HG03135 (cell line): ENCODE measurements around the gene ZNF550.

Source experiments
- ATAC-seq: cut with Tn5 transposase; IDR thresholded peaks from one replicate; pipeline ENCODE4 v1.9.1; 2021; ENCODE audit warnings: mild to moderate bottlenecking, moderate library complexity; ENCODE audit not compliant: unreplicated experiment

ZNF550 gene

DNA sequence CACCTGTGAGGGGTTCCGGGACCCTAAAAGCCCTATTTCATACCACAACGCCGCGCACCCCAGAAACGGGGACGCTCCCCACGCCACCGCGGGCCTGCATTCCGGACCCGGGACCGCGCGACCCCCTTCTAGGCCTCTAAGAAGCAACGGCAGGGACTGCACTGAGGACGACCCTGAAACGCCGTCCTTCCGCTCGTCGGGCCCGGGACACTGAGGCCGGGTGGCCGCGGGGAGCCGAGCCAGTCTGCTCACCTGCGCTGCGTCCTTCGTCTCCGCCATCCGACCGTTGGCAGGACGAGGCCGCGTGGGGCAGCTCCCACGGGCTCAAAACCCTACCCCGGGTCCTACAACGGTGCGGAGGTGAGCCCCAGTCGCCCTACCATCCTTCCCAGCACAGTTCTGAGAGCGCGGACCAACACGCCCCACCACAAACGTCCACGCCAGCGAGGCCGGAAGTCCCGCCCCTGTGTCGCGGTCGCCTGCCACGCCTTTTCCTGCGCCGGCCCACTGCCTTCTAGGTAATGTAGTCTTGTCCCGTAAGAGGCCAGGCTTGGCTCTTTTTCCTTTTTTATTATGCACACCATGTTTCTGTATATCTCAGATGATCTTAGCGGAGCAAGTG is at the start of gene ZNF550:
Gene ZNF550, minus strand, starts transcription at position 460 of the 622 bp plus-strand sequence. Its CDS starts 181 bp downstream, at position 279.
- peak; percentile 93 for ATAC-seq

DNA sequence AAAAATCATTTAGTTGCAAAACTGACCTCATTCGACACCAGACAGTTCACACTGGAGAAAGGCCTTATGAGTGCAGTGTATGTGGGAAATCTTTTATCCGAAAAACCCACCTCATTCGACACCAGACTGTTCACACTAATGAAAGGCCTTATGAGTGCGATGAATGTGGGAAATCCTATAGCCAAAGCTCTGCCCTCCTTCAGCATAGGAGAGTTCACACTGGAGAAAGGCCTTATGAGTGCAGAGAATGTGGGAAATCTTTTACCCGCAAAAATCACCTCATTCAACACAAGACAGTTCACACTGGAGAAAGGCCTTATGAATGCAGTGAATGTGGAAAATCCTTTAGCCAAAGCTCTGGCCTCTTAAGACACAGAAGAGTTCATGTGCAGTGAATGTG is 47.3 kb upstream of the ZNF550 start:
- ATAC-seq = no peak

DNA sequence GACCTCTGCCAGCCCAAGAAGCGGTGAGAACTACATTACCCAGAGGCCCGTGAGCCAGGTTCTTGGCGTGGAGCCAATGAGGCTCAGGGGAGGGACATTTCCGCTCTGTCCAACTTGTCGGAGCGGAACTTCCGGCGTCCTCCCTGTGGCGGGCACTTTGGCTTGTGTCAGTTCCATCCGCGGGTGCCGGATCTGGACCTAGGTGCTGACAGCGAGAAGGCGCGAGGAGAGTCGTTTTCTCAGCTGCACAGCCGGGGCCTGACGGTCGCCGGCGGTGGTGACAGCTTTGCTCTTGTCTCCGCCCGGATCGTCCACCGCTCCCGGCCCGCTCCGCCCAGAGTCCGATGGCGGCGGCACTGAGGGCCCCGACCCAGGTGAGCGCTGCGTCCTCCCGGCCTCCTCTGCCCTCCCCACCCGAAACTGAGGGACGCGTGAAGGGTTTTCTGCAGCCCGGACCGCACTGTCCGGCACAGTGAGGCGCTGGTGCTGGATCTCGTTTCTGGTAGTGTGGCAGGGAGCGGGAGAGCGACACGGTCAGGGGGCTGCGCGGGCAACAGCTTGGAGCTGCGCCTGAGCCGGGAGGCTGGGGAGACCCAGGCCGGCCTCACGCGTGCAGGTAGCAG is 40.2 kb upstream of the ZNF550 start, which contains the start of gene ZNF530:
Gene ZNF530, plus strand, starts transcription at position 125 of the 623 bp plus-strand sequence. CDS start 4,461 bp downstream, outside the sequence.
- peak; percentile 91 for ATAC-seq

DNA sequence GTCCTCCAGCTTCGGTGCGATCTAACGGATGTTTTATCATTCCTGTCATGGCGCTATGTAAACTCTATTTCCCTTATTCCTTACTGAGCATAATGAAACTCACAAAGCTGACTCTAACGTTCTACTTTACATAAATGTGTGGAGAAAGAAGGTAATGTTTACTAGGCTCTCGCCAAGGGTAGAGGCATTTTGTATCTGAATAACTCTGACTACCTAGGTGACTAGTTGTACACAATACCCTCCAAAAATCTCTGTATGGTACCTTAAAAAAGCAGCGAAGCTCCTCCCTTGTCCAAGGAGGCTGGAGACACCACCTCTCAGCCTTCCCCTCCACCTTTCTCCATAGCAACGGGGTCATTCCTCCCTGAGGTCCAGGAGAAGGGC is 39.7 kb upstream of the ZNF550 start:
- ATAC-seq = no peak

DNA sequence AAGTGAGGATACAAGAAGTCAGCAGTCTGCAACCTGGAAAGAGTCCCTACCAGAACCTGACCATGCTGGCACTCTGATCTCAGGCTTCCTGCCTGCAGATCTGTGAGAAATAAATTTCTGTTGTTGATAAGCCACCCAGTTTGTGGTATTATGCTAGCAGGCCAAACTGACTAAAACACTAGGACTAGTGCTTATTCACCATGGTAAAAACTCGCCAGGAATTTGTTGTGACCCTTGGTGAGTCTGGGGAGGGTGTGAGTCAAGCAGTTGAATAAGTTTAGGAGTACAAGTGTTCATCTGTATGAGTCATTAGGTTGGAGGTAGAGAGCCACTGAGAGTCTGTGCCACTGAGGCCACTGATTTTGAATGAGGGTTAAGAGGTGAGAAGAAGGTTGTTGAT is 27.9 kb upstream of the ZNF550 start:
- no peak for ATAC-seq

DNA sequence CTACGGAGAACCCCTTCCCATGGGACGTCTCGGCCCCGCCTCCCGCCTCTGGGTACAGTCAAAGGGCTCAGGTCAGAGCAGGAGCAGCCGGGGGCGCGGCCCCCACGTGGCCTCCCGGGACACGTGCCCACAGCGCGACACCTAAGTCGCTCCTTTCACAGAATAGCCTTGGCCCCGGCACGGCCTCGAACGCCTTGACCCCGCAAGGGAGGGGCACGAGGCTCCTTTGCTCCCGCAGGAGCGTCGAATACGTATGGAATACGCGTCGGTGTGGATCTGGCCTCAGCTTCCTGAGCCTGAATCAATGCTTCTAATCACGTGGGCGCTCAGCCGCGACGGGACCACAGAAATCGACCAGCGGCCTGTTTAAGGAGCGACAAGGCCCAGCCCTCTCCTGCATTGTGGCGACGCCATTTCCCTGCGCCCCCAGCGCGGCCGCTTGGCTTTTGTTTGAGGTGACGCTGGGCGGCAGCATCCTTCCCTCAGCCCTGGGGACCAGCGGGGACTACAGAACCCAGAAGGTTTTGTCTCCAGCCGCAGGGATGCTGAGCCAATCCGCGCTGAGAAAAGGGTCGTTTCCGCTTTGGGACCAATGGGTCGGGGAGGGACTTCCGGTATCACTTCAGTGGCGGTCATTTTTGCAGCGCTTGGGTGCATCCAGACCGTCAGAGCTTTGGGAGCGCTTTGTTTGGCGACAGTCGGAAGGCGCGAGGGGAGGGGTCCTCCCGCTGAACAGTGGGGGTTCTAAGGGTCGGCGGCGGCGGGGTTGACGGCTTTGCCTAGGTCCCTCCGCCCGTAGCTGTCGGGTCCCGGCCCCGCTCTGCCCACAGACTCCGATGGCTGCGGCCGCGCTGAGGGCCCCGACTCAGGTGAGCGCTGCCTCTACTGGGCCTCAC is 24.1 kb upstream of the ZNF550 start, which contains the start of gene ZIK1:
Gene ZIK1, plus strand, starts transcription at position 625 of the 896 bp plus-strand sequence. Its CDS starts 212 bp downstream, at position 837.
- ATAC-seq = peak; percentile 67

DNA sequence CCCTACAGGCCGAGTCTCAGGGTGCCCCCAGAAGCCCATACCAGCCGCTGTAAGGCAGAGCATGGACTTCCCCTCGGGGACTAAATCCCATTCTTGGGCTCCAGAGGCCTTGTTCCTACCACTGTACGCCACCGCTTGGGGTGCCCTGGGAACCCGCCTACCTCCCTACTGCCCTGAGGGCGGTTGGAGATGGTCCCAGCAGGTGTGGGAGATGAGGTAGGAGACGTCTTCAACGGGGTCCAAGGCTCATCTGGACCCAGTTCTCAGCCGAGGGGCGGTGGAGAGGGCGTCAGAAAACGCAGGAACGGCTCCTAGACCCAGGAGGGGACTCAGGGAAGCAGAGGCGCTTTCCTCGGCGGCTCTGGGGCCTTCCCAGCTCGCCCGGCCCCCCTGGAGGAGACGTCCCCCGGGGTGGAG is 23.4 kb upstream of the ZNF550 start:
- ATAC-seq = no peak

DNA sequence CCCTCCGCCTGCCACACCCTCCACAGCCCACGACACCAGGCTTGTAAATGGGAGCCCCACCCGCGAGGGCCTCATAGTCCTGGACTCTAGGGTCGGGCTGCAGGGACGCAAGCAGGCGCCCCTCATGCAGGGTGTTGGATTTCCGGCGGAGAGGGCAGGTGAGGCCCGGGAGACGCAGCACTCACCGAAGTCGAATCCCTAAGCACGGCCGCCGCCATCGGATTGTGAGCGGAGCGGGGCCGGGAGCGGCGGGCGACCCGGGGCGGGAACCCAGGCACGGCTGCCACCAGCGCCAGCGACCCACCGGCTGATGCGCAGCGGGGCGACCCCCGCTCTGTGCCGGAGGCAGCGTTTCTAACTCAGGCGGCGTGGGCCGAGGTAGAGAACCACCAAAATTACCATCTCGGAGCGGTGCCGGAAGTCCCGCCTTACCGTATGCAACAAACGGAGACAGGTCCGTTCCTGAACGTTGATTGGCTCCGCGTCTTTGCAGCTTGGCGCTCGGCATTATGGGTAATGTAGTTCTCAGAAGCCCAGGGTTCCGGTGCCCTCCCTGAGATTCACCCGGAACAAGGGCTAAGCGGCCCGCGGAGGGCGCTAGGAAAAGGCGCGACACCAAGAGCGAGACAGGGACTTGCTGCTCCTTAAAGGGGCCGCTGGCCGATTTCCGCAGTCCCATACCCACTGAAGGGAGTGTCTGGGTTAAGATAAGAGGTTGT is 19.0 kb upstream of the ZNF550 start, which contains the start of gene ZNF416:
Gene ZNF416, minus strand, starts transcription at position 425 of the 719 bp plus-strand sequence. Its CDS starts 207 bp downstream, at position 218.
- peak; percentile 93 for ATAC-seq

DNA sequence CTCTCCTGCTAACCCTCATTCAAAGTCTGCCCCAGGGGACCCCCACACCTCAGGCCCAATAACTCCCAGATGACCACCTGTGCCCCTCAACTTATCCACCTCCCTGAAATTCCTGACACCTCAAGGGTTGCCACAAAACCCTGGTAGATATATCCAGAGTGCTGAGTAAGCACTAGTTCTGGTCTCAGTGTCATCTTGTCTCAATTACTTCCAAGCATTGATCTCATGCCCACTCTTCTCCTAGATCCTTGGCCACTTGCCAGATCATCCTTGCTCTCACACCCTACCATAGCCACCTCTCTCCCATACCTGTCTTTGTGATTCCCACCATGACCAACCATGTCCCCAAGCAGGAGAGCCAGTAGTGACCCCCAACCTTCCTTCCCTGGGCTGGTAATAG is 17.0 kb upstream of the ZNF550 start:
- no peak for ATAC-seq

DNA sequence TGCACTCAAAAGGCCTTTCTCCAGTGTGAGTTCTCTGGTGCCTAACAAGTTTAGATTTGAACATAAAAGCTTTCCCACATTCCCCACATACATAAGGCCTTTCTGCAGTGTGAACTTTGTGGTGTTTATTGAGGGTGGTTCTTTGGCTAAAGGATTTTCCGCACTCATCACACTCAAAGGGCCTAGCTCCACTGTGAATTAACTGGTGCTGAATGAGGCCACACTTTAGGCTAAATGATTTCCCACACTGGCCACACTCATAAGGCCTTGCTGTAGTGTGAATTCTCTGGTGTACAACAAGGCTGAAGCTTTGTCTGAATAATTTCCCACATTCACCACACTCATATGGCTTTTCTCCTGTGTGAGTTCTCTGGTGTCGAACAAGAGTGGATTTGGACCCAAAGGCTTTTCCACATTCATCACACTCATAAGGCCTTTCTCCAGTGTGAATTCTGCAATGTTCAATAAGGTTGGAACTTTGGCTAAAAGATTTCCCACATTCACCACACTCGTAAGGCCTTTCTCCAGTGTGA is 12.8 kb upstream of the ZNF550 start:
- no peak for ATAC-seq

DNA sequence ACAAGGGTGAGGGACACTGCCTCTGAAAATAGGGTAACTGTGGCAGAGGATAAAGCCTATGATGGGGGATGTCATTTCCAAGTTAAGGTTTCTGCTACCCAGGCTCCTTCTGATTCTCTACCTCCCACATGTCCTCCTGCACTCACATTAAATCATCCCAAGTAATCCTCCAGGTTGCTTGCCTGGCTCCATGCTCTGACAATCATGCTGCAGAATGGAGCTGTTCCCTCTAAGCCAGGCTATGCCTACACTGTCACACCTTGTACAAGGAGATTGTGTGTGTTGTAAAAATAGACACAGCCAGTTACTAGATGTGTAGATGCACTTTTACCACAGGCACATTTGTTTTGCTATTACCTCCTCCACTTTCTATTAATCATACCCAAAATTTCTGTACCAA is 11.0 kb upstream of the ZNF550 start:
- no peak for ATAC-seq

DNA sequence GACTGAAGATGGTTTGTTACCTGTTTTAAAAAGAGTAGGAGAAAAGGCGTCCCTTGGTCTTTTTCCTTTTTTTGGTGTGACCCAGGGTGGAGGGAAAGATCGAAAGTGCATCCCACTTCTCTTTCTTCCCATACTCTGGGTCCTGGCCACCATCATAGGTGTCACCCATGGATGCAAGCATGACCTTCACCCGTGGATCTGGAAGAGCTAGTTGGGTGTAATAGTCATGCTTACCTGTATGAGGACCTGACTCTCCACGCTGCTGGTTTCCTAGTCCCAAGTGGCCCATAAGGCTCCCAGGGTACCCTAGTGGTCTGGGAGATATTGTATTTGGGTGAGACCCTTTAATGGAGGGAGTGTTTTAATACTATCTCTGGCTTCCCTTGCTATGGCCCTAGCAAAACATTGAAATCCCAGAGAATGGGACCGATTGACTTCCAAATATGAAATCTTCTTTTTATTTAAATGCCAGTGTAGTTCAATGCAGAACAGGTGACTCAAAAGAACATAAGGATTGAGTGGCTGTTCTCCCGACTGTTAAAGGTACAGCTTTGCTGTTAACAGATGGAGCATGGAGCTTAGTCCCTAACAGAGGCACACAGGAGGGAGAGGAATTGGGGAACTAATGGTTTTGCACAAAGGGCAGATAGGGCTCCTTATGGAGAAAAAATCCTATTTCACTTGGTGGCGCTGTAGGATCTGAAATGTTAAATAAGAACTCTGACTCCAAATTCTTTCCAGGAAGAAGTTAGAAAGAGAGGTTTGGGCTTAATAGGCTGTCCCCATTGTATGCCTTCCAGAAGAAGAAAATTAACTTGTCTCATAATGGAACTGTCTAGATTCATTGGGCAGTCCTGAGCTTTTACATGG is 7.0 kb upstream of the ZNF550 start:
- no peak for ATAC-seq

DNA sequence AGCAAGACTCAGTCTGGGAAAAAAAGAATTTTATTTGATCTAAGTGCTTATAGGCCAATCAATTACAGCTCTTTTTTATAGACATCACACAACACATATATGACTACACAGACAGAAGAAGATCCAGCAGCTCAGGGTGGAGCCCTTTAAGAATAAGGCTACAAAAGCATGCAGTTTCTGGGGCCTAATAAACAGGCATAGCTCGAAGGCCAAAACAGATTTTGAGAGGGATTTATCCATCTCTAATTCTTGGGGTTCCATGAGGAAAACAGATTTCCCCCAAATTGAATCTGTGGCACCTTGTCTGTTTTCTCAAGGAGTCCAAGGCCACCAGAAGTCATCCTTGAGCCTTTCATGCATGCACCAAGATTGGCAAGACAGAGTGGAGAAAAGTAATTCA is 3.9 kb upstream of the ZNF550 start:
- ATAC-seq = no peak

DNA sequence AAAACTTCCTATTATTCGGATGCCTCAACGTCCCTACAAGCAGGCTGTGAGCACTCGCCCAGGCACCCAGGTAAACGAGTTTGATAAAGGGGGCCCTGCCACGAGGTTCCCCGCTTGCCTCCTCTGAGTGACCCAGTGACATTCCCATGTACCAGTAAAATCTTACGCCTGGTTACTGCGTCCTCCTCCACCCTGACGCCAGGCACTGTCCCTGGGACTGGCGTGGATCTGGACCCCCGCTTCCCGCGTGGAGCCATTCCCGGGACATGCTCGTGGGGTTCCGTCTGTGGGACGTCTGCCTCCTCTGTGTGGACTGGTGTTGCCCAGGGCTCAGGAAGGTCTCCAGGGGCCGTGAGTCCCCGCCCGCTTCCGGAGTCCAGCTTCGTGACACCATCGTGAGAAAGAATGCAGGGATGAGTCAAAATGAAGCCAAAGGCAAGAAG is 407 bp upstream of the ZNF550 start:
- peak; percentile 15 for ATAC-seq

DNA sequence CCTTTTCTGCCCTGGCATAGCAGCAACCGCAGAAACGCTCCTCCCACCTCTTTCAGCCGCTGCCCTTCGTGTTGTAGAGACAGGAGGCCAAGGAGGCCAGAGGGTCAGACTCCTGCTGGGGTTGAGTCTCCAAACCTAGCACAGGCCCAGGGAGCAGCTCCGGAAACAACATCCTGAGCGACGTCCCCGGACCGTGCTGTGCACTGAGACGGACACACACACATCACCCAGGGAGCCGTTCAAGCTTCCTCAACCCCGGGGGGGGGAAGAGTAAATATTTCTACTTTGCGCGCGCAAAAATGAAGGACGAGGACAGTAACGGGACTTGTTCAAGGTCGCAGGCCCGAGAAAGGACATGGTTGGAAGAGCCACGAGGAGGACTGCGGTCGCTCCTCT is 657 bp downstream of the ZNF550 start:
- ATAC-seq = peak; percentile 29

DNA sequence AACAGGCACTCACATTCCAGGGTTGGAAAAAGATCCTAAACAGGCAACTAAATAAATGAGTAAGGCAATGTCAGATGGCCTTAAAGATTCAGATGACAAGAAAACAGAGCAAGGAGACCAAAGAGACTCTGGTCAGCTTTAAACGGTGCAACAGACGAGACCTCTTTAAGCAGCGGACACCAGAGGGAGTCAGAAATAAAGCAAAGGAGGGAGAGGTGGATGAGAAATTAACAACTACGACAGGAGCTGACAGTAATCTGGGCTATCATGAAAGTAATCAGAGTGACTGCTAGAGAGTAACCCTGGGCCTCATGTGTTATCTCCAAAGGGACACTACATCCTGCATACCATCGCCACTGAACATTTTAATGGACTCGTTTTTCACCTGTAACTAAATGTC is 1.1 kb downstream of the ZNF550 start:
- no peak for ATAC-seq

DNA sequence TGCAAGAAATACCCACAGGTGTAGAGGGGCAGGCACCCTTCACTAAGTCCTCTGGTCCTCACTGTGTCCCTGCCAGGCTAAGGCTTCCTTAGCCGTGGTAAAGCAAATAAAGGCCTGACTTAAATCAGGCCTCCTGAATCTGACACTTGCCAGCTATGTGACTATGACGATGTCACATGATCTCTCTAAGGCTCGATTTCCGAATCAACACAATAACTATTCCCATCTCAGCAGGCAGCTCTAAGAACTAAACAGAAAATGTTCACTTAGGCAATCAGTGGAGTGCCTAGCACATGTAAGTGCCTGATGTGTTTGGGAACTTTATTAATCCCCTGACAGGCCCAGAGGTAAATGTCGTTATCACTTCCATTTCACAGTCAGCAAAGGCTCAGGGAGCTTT is 2.0 kb downstream of the ZNF550 start:
- ATAC-seq = no peak

DNA sequence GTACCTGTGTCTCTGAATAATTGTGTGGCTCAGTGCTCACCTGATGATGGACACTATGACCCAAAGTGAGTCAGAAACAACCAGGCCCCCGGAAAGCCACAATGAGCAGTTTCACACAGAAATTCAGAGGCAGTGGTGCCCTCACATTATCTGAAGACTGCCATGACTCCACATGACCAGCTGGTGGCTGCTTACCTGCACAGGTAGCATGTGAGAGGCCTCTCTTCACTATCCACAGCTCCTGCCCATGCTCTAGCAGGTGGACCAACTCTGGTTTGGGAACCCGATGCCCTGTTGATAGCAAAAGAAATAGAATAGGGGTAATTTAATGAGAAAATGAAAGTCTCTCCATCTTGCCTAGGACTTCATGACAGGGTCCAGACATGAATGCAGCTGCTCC is 7.2 kb downstream of the ZNF550 start:
- no peak for ATAC-seq

DNA sequence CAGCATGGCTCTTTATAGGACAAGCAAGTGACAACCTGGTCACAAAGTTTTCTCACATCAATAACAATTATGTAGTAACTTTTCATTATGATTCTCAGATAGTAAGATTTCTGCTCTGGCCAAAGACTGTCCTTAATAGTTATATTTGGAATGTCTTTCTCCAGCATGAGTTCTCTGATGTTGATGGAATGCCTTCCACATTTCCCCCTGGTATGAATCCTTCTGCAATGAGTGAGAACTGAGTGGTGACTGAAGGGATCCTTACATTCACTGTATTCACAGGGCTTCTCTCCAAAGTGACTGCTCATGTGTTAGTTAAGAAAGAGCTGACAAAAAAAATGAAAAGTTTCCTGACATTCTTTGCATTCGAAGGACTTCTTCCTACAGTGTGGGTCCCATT is 13.2 kb downstream of the ZNF550 start:
- ATAC-seq = no peak
